ENCODE data around the gene TMEM52.

Gene TMEM52

DNA sequence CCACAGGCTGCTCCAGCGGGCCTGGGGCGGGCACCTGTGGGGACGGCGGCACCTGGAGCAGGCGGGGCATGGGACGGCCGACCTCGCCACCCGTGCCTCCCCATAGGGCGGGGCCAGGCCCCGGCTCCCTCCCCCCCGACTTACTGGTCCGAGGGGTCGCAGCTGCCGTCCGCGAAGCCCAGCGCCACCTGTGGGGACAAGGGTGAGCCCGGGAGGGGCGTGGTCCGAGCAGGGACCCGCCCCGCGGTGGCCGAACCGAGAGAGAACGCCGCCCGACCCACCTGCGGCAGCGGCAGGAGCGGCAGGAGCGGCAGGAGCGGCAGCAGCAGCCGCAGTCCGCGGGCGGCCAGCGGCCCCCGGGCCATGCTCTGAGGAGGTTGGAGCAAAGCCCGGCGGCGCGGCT lies at the start of gene TMEM52:
Gene TMEM52 (minus strand): TSS at position 379 of the 403 bp plus-strand sequence. CDS start 14 bp downstream, at position 365.
- DNase-seq, result peak; percentile 90

DNA sequence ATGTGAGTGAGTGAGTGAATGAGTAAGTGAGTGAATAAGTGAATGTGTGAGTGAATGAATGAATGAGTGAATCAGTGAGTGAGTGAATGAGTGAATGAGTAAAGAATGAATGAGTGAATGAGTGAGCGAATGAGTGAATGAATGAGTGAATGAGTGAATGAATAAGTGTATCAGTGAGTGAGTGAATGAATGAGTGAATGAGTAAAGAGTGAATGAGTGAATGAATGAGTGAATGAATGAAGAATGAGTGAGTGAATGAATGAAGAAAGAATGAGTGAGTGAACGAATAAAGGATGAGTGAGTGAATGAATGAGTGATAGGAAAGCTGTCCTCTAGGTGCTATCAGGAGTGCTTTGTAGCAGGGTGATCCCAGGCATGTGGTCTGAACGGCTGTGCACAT lies 48.8 kb upstream of the TMEM52 start:
- no peak for DNase-seq

DNA sequence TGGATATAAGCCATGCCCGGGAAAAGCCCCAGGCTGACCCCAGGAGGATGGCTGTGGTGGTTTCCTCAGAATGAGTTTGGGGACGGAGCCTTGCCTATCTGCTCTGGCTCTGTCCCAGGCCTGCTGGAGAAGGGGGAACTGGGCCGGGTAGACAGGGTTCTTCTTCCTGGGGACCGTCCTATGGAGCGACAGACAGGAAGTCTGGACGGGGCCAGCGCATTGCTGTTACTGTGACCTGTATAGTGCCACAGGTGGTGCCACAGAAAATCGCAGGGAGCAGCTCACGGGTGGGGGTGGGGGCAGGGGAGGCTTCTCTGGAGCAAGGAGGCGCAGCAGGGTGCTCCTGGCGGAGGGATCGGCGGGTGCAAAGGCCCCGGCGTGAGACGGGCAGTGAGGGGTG lies 48.1 kb upstream of the TMEM52 start:
- DNase-seq, result no peak

DNA sequence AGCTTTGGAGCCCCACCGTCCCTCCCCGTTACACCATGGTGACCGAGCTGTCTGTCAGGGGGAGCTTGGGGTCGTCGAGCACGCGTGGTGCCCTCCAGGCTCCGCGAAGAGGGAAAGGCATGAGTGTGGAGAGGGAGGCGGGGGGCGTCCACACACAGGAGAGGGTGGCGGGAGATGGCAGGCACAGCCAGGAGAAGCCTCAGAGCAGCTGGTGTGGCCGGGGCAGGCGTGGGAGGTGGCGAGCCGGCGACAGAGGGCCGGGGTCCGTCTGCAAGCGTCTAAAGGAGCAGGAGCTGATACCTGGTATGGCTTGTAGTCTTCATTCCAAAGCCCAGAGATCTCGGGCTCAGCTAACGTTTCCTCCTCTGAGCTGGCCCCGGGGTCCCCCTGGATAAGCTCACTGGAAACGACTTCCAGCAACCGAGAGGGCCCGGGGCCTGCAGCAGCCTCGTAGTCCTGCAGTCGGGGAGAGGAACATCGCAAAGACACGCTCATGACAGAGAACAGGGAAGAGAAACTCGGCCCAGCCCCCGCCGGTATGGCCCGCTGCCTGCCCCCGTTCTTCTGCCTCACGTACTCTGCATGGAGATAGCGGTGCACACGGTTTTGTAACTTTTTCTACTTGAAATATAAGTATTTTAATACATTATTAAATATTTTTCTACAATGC lies 47.1 kb upstream of the TMEM52 start:
- DNase-seq, result no peak

DNA sequence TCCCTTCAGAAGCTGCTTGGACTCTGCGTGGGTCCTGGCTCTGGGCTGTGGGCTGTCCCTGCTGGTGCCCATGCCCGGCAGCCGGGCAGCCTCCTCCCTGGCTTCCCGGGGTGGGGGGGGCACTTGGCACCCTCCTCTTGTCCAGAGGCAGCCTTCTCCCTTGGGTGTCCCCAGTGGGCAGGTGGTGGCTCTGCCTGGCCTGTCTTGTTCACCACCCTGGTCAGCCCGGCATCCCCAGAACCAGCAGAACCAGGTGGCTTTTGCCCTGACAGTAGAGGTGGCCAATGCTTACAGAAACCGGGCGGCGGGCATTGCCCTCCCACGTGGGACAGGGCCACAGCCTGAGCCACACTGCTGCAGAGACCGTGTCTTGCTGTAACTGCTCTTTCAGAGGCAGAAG lies 46.5 kb upstream of the TMEM52 start:
- no peak for DNase-seq

DNA sequence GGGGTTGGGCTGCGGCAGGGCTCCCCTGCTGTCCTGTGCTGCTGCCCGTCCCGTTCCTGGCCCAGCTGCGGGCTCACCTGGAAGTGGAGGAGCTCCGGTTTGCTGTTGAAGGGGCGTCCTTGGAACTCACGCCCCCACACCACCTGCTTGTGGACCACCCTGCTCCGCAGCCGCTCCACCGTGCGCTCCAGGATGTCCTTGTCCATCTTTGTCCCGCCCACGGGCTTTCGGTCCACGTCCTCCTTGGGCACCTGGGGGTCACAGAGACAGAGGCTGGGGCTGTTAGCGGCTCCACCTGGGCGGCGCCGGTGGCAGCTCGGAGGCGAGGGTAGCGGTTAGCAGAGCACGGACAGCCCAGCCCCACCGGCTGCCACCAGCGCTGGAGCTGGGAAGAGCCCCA lies 45.7 kb upstream of the TMEM52 start:
- no peak for DNase-seq

DNA sequence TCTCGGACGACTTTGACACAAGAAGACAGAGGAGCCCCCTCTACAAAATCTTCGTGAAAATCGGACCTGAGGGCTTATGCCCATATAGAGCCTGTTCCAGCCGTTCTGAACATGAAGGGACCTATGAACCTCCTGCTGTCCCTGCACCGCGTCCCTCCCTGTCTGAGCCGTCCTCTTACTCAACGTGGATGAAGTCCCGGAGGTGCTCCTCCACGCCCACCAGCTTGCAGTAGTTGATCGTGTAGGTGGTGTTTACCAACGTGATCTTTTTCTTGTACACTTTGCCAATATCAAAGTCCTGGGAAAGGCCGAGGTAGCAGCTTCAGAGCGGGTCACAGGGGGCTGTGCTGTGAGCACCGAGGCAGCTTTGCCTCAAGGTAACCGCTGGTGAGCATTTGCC lies 44.5 kb upstream of the TMEM52 start:
- DNase-seq, result no peak

DNA sequence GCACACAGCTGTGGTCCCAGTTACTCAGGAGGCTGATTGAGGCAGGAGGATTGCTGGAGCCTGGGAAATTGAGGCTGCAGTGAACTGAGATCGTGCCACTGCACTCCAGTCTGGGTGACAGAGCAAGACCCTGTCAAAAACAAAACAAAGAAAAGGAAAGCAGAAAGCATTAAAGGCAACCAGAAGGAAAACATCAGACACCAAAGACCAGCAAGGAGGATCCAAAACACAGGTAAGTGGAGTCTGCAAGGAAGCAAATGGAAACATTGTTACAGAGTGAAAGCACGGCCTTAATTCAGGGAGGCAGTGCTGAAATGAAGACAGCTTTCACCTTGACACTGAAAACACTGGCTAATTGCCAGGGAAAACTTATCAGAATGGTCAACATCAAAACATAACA lies 43.7 kb upstream of the TMEM52 start:
- DNase-seq, result no peak

DNA sequence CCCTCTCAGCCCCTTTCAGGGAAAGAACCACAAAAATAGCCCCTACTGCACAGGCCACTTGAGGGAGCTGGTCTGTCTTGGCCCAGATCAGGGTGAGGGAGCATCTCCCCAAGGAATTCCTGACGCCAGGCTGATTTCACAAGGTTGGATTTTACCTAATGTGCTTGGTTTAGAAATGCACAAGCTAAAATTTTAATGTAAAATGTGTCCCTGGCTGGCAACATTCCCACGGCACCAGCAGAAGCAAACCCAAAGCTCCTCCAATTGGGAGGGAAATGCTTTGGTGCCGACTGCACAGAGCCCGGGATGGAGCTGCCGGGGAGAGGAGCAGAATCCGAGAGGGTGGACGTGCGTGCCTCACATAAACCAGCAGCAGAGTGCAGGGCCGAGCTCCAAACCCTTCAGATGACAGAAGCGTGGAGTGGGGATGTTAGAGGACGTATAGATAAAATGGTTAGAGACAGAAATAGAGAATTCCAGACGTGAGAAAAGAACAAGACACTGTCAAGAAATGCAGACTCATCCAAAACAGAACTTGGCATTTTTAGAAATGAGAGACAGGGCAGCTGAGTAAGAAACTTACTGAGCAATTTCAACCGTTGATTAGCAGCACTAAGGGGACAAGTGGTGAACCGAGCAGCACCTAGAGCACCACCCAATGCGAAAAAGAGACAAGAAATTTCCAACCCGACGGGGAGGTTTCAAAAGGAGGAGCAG lies 41.6 kb upstream of the TMEM52 start:
- DNase-seq, result no peak

DNA sequence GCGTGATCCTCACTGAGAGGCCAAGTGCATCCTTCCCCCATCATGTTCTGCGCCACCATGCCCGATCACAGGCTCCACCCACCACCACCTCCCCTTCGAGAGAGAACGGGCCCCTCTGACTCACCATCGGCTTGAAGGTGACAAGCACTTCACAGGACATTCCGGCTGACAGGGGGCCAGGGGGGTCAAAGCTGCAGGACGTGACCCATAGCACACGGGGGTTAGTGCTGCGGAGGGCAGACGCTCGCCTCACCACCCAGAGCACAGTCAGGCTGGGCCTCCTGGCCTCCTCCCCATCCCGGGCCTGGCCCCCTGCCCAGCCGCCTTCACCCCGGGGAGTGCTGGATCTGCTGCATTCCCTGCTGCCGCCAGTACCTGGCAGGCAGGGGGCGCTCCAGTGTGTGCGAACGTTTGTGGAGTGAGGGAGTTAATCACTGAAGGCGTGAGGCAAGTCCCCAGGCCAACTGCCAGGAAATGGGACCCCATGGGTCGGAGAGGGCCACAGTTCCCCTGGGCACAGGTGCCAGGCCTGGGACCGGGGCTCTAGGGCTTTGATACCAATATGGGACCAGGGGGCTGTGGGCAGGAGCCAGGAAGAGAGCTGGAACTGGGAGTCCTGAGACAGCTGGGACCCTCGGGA lies 40.9 kb upstream of the TMEM52 start:
- peak; percentile 92 for DNase-seq

DNA sequence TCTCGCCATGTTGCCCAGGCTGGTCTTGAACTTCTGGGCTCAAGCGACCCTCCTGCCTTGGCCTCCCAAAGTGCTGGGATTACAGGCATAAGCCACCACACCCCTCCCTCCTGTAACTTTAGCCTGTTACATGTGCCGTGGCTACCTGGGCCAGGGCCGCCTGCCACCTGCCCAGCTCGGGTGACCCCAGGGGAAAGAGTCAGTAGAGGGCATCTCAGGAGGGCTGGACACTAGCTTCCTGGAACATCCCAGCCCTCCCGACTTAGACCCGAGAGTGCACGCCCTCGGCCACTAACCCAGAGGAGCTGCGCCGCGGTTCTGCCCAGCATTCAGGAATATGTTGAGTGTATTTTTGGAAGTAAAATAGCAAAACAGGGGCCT lies 40.4 kb upstream of the TMEM52 start:
- no peak for DNase-seq

DNA sequence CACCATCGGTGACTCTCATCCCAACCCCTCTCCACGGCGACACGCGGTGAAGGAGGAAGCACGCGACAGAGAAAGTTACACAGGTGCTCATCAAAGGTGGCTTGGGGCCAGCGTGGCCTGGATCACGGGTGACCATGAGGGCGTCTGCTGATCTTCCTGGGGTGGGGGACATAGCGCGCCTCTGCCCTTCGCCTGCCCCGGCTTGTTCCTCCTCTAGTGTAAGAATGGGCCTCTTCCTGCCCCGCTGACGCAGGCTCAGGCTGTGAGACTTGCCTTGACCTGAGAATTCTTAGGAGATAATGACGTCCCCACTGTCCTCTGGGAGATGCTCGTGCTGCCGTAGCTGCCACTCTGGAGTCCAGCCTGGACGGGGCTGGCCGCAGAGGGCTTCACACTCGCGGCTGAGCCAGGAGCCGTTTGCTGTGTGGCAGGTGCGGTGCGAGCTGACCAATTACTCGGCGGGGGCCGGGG lies 39.0 kb upstream of the TMEM52 start:
- no peak for DNase-seq

DNA sequence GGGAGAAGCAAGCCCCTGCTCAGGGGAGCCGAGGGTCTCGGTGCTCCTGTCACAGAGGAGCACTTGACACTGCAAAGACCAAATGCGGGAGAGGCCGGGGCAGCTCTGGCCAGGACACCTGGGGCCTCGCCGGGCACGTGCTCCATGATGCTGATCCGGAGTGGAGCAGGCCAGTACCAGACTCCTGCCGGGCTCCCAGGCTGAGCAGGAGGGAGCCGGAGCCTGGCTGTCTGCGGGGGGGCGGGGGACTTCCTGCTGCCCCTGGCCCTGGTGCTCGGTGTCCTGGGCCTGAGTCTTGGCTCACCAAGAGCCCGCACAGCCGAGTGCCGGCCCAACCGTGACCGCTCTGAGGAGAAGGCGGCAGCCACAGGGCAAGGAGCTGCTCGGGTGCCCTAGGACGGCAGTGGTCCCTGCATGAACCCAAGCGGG lies 38.5 kb upstream of the TMEM52 start:
- DNase-seq, result no peak

DNA sequence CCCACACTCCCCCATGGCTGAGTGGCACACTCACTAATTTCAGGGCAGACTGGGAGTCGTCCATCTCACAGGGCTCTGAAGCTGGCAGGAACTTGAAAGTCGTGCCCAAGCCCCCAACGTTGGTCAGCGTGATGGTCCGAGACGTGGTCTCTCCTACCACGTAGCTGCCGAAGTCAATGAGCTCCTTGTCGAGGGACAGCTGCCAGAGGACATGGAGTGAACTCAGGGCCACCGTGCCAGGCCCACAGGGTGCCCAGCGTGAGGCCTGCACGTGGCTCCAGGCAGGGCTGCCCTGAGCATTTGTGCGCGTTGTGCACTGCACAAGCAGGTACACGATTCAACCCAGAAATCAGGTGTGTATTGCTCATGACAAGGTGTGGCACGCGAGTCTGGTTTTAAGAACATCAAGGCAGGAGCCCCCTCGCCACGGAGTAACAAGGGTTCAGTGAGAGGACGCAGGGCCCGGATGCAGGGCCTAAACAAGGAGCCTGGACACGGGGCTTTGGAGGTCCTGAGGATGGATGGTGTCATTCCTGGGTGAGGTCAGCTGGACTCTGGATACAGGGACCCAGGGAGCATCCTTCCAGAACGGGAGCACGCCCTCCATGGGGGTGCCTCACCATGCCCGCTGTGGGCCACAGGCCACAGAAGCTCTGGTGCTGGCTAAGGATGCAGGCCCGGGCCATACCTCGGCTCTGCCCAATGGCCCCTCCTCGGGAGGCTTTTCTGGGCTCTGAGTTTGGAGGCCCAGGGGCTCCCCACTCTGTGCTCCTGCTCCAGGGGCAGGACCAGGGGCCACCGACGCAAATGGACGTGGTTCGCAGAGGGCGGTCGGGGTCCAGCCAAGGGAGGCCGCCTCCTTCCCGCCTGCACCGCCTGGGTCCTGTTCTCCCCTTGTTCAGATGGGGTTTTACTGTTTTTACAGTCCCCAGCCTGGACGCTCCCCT lies 37.8 kb upstream of the TMEM52 start:
- no peak for DNase-seq

DNA sequence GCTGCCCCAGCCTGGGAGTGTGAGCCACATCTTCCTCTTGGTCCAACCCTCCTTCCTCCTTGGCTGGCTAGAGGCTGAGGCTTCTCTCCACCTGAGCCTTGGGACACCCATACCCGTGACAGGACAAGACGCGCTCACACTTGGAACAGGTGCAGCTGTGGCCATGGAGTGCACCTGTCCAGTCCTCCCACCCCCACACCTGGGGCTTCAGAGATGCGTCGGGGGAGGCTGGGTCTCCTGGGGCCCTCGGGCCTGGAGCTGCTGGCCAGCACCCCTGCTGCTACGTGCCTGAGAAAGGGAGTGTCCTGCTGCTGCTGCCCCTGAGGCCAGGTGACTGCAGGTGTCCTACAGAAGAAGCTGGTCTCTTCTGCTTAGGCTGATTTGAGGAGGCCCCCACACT lies 37.0 kb upstream of the TMEM52 start:
- DNase-seq, result no peak

DNA sequence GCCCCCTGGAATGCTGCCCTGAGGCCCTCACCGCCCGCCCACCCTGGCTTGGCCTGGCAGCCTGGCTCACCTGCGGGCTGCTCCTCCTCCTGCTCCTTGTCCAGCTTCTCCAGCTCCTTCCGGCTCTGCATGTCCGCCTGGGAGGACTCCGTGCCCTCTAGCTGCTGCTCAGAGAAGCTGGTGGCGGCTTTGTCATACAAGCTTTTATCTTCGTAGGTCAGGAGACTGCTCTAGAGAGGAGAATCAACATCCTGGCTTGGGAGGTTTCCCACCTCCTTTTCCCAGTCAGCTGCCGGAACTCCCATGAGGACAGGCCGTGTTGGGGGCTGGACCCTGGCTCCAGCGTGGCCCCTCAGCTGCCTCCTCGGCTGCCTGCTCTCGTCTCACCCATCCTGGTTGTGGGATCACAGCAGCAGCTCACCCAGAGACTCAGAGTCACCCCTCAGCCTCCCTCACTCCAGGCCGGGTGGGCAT lies 36.6 kb upstream of the TMEM52 start:
- DNase-seq, result no peak

DNA sequence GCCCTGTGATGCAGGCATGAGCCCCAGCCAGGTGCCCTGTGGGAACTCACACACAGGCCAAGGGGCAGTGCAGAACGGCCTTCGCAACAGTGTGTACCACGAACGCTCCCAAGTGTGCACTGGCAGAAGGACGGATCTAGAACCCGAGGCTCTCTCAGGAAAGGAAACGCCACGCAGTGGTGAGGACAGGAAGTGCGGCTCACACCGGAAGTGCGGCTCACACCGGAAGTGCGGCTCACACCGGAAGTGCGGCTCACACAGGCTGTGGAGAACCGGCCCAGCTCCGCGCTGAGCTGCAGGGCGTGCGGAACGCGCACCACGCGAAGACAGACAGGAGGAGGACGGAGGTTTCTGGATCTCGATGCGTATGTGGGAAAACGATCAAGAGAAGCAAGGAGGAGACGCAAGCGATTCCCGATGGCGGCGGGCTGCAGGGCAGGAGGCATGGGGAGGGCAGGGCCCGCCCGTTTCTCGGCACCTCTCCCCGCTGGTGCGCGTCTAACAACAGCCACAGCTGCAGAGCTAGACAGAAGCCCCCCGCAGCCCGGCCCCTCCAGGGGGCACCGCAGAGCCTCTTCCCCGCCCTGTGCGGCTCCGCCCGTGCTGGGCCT lies 35.9 kb upstream of the TMEM52 start:
- no peak for DNase-seq

DNA sequence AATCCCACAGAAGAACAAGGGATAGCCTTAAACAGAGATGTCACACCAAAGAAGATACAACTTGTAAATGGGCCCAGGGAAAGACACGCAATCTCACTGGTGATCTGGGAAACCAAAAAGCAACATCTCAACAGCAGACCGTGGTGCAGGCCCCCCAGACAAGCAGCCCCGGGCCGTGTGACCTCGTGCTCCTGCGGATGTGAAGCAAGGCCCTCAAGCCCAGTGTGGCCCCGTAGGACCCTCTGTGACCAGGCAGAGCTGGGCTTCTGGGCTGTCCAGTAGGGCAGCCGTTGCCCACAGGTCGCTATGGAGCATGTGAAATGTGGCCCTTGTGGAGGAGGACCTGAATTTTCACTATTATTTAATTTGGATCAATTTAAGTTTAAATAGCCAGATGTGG lies 34.9 kb upstream of the TMEM52 start:
- no peak for DNase-seq

DNA sequence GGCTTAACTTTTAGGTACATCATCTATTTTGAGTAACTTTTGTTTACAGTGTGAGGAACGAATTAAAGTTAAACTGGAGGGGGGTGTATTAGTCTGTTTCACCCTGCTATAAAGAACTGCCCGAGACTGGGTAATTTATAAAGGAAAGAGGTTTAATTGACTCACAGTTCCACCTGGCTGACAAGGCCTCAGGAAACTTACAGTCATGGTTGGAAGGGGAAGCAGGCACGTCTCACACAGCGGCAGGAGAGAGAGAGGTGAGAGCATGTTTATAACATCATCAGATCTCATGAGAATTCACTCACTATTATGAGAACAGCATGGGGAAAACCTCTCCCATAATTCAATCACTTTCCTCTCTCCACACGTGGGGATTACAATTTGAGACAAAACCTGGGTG lies 31.9 kb upstream of the TMEM52 start:
- DNase-seq, result no peak

DNA sequence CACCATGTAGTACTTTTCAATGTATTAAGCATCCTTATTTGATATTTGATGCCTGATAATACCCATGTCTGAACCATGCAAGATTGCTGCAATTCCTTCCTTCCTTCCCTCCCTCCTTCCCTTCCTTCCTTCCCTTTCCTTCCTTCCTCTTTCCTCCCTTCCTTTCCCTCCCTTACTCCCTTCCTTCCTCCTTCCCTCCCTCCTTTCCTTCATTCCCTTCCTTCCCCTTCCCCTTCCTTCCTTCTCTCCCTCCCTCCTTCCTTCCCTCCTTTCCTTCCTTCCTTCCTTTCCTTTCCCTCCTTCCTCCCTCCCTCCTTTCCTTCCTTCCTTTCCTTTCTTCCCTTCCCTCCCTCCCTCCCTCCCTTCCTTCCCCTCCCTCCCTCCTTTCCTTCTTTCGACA lies 29.7 kb upstream of the TMEM52 start:
- no peak for DNase-seq

DNA sequence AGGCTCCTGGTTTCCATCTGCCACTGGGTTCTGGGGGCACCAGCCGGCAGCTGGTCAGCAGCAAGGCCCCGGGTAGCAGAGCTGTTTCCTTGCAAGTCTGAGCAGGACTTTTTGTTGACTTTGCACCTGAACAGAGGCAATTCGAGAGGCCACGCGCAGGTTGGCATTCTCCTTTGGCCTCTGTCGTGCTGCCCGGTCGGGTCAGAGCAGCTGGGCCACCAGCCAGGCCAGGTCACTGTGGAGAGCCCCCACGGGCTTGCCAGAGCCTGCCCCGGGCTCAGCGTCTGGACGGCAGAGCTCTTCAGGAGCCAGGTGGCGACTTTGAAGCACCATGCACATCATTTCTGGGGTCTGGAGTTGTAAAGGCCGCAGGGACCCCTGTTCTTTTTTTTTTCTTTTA lies 28.4 kb upstream of the TMEM52 start:
- peak; percentile 71 for DNase-seq

DNA sequence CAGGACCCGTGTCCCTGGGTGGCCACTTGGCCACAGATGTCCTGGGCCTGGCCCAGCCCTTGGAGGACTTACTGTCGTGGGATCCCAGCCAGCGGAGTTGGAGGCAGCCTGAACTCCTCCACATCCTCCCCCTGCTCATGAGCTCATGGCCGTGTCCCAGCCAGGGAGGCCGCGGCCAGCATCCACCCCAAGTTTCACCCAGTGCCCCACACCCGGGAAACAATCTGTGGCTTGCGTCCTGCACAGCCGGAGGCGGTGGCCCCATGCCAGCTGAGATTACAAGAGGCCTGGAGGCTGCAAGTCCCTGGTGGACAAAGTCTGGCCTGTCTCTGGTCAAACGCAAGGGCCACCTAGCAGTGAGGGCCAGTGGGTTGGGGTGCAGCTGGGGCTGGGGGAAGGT lies 27.5 kb upstream of the TMEM52 start:
- DNase-seq, result no peak

All from NCI-H1105 (cell line).